Peyer's patch (tissue), 4 donors: ENCODE data around the gene CACNB1. TPM values are rescaled to one million over a fixed set of nuclear protein-coding genes. Genes with fewer than 3 reads are reported as not detected.

Source experiments
- DNase-seq, 3 donors: peaks; one replicate each; pipeline ENCODE4 v3.0.0-alpha.2; 2017 to 2019
- H3K27ac ChIP-seq, 4 donors: fragments of 200-600 bp; sonication (generic); one replicate each; pipeline ENCODE4 v1.5.1; 2016 to 2019
- H3K27me3 ChIP-seq, 2 donors: fragments of 200-600 bp; sonication (generic); one replicate each; pipeline ENCODE4 v1.5.1; 2019
- H3K36me3 ChIP-seq, 3 donors: fragments of 200-600 bp; sonication (generic); one replicate each; pipeline ENCODE4 v1.5.1; 2016 to 2019
- H3K4me1 ChIP-seq, 4 donors: fragments of 200-600 bp; sonication (generic); one replicate each; pipeline ENCODE4 v1.5.1; 2016 to 2019
- H3K4me3 ChIP-seq, 4 donors: fragments of 200-600 bp; sonication (generic); 1 replicate in 3 of 4; 2 replicates in 1 of 4; pipeline ENCODE4 v1.5.1; 2016 to 2019; ENCODE audit warnings: mild to moderate bottlenecking in 1 of 4
- H3K9me3 ChIP-seq, 4 donors: fragments of 200-600 bp; sonication (generic); one replicate each; pipeline ENCODE4 v1.5.1; 2016 to 2019; ENCODE audit warnings: mild to moderate bottlenecking in 1 of 4
- CTCF ChIP-seq, 6 experiments: fragments of 450-650 bp in 4 of 6; fragments of 200-600 bp in 2 of 6; sonication (generic) in 1 of 6; IDR thresholded peaks; one replicate each; pipeline ENCODE4 v1.5.1; 2017 to 2019; ENCODE audit warnings: antibody characterized with exemption in 6 of 6, mild to moderate bottlenecking in 3 of 6, moderate library complexity in 1 of 6
- POLR2A ChIP-seq, 2 donors: fragments of 450-650 bp; IDR thresholded peaks; one replicate each; pipeline ENCODE4 v1.5.1; 2017; ENCODE audit warnings: antibody characterized with exemption in 2 of 2, mild to moderate bottlenecking in 2 of 2, moderate library complexity in 2 of 2
- total RNA-seq, 4 donors: library from RNA; depleted of rRNA; stranded (reverse); fragments of >200 nt; gene quantifications; one replicate each; pipeline ENCODE4 v1.1.0, GENCODE V29; 2016

Gene CACNB1
- total RNA-seq, 4 donors from 2014 or later: 2.5 to 5.0 (median 2.8) TPM

- Histone ChIP-seq H3K36me3 (no peaks in the 10 kb centered on the region), H3K9me3 (no peaks in the 10 kb centered on the region), H3K4me1 (peaks cover 0 to 9% (median 3%) of the 10 kb centered on the region in 4 donors), H3K27ac (no peak overlapping the region), H3K27me3 (no peaks in the 10 kb centered on the region), H3K4me3 (no peak overlapping the region)
- no peak for TF ChIP-seq CTCF (IDR thresholded peaks at IDR 0.05)
- no peak for TF ChIP-seq POLR2A (IDR thresholded peaks at IDR 0.05)
- DNase-seq: no peak
Observed at GRCh38 chr17:39236450-39236927, 39.0 kb upstream of the CACNB1 start.

- H3K27me3 ChIP-seq: no peaks in the 10 kb centered on the region
- no peak overlapping the region for H3K4me3 ChIP-seq
- no peak for DNase-seq
Observed at GRCh38 chr17:39235555-39236449, 38.3 kb upstream of the CACNB1 start.

GRCh38 chr17:39231591-39232551 is 34.4 kb upstream of the CACNB1 start:
- no peaks in the 10 kb centered on the region for H3K9me3 ChIP-seq
- no peaks in the 10 kb centered on the region for H3K36me3 ChIP-seq
- no peaks in the 10 kb centered on the region for H3K27me3 ChIP-seq
- H3K4me3 ChIP-seq: peak overlapping the region in 1 of 4 donors; percentile 10
- H3K27ac ChIP-seq: no peak overlapping the region
- peak in 2 of 3 donors; percentile 44 to 73 for DNase-seq
- peaks cover 0 to 9% (median 3%) of the 10 kb centered on the region in 4 donors for H3K4me1 ChIP-seq
- TF ChIP-seq POLR2A (IDR thresholded peaks at IDR 0.05) (no peak), CTCF (IDR thresholded peaks at IDR 0.05) (peak; percentile 28 to 73 (median 54))

More at GRCh38 chr17:39235555-39236449, 38.3 kb upstream of the CACNB1 start:
- H3K4me1 ChIP-seq: peaks cover 0 to 9% (median 3%) of the 10 kb centered on the region in 4 donors
- TF ChIP-seq CTCF (IDR thresholded peaks at IDR 0.05) (peak in 4 of 6 experiments; percentile 33 to 54 (median 49)), POLR2A (IDR thresholded peaks at IDR 0.05) (no peak)
- no peaks in the 10 kb centered on the region for H3K9me3 ChIP-seq
- H3K36me3 ChIP-seq: no peaks in the 10 kb centered on the region
- H3K27ac ChIP-seq: no peak overlapping the region

GRCh38 chr17:39231091-39231561 is 33.7 kb upstream of the CACNB1 start:
- H3K27me3 ChIP-seq: no peaks in the 10 kb centered on the region
- no peaks in the 10 kb centered on the region for H3K36me3 ChIP-seq
- H3K4me1 ChIP-seq: peaks cover 0 to 12% (median 4%) of the 10 kb centered on the region in 4 donors
- DNase-seq: no peak
- no peak overlapping the region for H3K4me3 ChIP-seq
- H3K9me3 ChIP-seq: no peaks in the 10 kb centered on the region
- TF ChIP-seq POLR2A (IDR thresholded peaks at IDR 0.05): no peak
- no peak for TF ChIP-seq CTCF (IDR thresholded peaks at IDR 0.05)
- H3K27ac ChIP-seq: no peak overlapping the region

GRCh38 chr17:39230361-39230760 is 32.9 kb upstream of the CACNB1 start:
- H3K4me3 ChIP-seq: no peak overlapping the region
- H3K9me3 ChIP-seq: no peaks in the 10 kb centered on the region
- peaks cover 0 to 20% (median 10%) of the 10 kb centered on the region in 4 donors for H3K4me1 ChIP-seq
- H3K27me3 ChIP-seq: peaks cover 0 to 6% of the 10 kb centered on the region in 2 donors
- DNase-seq: no peak
- no peak overlapping the region for H3K27ac ChIP-seq
- TF ChIP-seq CTCF (IDR thresholded peaks at IDR 0.05) (no peak), POLR2A (IDR thresholded peaks at IDR 0.05) (no peak)
- H3K36me3 ChIP-seq: no peaks in the 10 kb centered on the region
